NCI-H460 (cell line): Measurements from ENCODE around the gene CEP20. TPM values are rescaled to one million over a fixed set of nuclear protein-coding genes. Genes with fewer than 3 reads are reported as not detected.

Experiments
- DNase-seq: peaks from one replicate; pipeline ENCODE4 v3.0.0-alpha.2; 2016; ENCODE audit warnings: low read depth; ENCODE audit errors: extremely low read depth
- small RNA-seq, 2 experiments: library from RNA; depleted of rRNA; stranded (forward); fragments of <200 nt; gene quantifications; one replicate each; pipeline ENCODE3, GENCODE V24; 2014
- total RNA-seq: library from RNA; depleted of rRNA; stranded (reverse); fragments of >200 nt; shearing (Covaris generic); gene quantifications from 2 replicates; pipeline ENCODE4 v1.2.3, GENCODE V29; 2014; rRNA removed

CEP20 gene
- total RNA-seq, 1 experiment from 2014 or later, result 179 TPM

DNA sequence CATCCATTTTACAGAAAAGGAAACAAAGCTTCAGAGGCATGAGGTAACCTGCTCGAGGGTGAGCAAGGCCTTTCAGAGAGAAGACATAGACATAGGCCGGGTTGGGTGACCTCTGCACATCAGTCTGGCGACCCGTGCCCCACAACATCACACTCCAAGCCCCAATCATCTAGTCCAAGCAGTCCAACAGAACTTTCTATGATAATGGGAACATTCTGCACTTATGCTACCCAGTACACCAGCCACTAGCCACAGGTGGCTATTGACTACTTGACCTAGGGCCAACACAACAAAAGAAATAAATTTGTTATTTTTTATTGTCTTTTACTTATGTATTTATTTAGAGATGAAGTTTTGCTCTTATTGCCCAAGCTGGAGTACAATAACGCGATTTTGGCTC lies 52.3 kb downstream of the CEP20 start:
- no peak for DNase-seq

DNA sequence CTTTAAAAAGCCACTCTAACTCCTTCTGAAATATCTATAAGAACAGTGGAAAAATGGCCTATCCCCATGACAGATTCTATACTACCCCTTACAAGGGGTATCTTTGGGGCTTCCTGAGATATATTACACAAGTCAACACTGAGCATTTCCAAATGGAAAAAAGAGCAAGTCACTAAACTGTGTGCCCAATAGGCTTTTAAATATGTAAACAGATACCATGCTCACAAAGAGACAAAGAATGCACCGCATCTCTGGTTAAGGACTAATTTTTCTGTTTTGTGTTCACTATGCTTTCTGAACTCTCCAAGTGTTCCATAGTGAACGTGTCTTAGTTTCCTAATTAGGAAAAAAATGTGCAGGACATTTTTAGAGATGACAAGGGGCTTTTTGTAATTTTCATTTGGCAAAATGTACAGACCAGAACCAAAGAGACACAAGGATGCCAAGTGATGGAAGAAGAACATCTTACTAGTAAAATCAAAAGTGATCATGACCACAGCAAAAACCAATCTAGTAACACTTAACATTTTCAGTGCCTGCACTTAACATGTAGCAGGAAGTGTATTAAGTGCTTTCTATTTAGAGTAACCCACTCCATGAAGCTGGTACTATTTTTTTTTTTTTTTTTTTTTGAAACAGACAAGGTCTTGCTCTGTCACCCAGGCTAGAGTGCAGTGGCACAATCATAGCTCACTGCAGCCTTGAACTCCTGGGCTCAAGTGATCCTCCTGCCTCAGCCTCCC lies 53.1 kb downstream of the CEP20 start:
- DNase-seq, result no peak

DNA sequence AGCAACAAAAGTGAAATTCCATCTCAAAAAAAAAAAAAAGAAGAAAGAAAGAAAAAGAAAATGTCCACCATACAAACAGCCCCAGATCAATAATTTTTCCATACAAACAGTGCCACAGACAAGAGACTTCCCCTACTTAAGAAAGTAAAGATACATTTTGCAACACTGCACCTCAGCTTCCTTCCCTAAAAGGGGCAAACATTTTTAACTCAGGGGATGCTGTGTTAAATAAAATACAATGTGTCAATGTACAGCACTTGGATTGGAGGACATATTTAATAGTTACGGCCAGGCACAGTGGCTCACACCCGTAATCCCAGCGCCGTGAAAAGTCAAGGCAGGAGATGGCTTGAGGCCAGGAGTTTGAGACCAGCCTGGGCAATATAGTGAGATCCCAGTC lies 53.9 kb downstream of the CEP20 start:
- no peak for DNase-seq

DNA sequence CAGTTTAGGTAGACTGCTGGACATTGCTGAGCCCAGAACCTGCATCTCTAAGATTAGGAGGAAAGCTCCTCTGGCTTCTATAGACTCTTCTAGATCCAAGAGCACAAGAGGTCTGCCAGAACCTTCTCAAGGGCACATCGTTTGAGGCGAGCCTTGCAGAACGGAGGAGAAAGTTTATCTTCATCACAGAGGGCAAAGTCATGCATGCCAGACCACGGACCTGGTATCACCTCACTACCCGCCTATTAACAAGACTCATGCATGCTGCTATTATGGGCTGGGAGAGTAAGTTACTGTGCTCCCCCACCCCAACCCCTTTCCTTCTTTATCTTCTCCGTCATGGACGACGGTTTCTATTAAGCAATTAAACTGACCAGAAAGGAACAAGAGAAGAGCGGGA lies 54.9 kb downstream of the CEP20 start:
- no peak for DNase-seq

DNA sequence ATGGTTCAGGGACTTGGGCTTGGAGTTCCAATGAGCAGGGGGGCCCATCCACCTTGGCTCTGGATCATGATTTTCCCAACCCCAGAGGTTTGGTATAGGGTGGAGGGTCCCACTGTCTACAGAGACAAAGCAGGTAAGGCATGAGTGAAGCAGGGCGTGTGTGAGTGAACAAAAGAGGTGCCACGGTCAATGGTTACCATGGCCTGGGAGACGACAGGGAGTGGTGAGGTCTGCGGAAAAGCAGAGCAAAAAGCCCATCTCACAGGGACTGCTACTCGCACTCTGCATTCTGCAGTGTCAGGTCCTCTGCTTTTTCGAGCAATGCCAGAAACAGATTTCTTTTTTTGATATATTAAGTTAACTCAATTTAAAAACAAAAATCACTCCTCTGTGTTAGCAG lies 56.2 kb downstream of the CEP20 start:
- no peak for DNase-seq

DNA sequence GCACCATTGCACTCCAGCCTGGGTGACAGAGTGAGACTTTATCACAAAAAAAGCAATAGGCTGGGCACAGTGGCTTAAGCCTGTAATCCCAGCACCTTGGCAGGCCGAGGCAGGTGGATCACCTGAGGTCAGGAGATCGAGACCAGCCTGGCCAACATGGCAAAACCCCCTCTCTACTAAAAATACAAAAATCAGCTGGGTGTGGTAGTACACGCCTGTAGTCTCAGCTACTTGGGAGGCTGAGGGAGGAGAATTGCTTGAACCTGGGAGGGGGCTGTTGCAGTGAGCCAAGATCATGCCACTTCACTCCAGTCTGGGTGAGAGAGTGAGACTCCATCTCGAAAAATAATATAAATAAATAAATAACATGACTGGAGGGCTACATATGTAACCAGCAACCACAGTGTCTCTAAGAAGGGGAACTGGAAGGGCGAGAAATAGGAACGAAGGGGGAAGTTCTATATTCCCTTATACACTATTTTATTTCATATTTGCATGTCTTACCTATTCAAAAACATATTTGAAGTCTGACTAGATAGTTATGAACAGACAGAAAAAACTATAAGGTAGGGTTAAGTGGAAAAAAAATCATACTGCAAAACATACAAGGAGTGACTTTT lies 57.5 kb downstream of the CEP20 start:
- DNase-seq, result no peak

DNA sequence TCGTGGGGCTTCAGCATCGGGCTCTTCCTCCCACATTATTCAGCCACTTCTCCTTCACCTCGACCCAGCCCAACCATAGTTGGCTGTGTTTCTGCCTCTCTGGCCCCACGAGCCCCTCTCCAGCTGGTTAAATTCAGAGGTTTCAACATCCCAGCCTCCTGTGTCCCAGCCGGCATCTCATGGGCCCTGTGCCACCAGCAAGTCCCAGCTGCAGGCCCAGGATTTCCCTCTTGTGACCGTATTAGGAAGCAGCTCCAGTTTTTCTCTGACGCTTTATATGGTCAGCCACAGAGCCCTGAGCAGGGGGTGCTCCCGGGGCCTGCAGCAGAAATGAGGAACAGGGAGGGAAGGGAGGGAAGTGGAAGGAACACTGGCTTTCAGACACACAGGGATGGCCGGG lies 58.9 kb downstream of the CEP20 start:
- no peak for DNase-seq

DNA sequence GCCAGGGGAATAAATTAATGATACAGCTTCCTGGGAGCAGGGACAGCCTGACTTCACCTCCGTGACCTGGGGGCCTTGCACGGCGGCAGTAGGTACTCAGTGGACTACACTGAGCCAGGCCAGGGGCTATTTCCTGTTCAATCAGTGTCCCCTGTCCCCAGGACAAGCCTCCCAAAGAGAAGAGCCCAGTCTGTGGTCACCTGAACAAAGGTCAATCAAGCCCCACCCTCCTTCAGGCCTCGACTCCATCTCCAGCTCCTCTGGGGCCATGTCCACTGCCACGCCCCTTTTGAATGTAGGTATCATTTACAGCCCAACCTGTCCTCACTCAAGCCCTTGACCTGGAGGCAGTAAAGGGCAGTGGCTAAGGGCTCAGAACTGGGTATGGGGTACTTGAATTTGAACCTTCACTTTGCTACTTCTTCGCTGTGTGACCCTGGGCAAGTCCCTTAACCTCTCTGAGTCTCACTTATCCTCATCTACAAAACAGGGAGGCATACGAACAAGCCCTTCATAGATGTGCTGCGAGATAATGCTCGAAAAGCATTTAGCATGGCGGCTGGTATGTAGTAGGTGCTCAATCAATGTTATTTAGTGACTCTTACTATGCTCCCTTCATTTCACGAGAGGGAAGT lies 60.6 kb downstream of the CEP20 start:
- DNase-seq, result no peak

DNA sequence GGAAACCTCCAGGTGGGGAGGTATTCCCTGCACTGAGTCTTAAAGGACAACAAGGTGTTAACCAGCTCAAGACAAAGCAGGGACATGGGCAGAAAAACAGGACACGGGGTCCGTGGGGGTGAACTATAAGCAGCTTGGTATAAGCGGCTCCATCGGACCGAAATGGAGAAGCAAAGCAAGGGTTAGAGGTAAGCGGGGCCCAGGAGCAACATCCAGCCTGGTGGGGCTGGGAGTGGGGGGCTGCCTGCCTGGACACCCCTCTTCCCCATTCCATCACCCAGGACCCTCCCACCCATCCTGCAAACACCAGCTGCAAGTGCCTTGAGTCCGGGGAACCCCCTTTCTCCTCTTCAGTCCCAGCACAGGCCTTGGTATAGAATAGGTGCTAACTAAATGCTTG lies 61.1 kb downstream of the CEP20 start:
- no peak for DNase-seq

DNA sequence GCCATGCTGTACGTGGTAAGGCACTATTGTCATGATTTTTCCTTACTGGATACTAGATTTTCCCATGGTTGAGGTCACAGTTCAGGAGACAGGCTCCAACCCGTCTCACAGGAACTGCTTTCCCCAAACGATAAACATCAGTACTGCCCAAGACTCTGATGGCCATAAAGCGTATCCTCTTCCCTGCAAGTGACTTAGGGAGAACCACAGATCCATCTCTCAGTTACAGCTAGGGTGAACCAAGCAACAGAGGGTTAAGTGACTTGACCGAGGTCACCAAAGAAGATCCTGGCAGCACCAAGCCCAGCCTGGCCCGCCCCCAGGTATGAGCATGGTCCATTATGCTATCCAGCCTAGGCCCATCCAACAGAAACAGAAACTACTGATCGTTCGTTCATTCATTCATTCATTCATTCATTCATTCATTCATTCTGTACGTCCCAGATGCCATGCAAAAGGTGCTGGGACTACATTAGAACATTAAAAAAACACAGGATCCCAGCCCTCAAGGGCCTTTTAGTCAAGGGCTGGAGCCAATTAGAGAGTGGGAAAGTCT lies 62.6 kb downstream of the CEP20 start:
- no peak for DNase-seq

DNA sequence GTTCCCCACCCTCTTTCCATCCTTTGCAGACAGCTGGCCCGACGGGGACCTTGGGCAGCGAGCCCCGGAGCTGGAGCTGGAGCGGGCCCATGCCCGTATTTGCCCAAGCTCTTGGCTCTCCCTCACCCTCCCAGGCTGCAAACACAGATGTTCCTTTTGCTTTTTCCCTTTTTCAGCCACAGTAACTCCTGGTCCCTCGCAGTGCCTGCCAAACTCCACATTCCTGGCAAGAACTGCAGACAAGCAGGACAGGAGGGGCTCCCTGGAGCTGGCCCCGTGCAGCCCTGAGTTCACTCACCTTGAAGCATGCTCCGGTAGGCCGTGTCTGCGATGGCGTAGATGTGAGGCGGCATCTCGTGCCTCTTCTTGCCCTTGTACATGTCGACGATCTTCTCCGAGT lies 65.4 kb downstream of the CEP20 start:
- DNase-seq, result no peak

DNA sequence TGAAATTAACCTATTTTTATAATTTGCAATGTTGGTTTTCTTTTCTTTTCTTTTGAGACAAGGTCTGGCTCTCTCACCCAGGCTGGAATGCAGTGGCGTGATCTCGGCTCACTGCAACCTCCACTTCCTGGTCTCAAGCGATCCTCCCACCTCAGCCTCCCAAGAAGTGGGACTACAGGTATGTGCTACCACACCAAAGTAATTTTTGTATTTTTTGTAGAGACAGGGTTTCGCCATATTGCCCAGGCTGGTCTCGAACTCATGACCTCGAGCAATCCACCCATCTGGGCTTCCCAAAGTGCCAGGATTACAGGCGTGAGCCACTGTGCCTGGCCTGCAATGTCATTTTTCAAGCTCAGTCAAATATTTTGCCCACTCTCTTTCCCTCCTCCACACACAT lies 67.6 kb downstream of the CEP20 start:
- DNase-seq, result no peak

DNA sequence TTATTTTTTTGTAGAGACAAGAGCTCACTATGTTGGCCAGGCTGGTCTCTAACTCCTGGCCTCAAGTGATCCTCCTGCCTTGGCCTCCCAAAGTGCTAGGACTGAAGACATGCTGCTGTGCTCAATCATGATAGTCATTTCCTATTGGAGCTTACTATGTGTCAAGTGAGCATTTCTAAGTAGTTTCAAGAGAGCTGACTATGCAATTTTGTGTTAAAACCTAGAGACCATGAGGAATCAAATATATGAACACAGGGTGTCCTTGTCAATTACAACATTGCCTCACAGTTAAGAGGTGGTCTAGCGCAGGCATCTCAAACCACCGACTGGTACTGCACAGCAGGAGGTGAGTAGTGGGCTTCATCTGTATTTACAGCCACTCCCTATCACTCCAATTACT lies 69.4 kb downstream of the CEP20 start:
- no peak for DNase-seq

DNA sequence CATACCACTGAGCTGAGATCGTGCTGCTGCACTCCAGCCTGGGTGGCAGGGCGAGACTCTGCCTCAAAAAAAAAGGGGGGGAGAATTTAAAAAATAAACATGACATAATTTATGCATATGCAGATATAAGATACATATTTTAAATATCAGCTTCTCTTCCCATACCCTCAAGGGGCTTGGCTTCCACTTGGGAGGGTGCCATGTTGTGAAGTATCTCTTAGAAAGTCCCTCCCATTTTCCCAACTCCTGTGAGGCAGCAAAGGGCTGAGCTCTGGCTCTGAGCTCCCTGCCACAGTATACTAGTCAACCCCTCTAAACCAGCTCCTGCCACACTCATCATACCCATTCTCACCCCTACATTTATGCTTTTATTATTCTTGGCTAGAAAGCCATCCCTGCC lies 71.0 kb downstream of the CEP20 start:
- DNase-seq, result no peak

DNA sequence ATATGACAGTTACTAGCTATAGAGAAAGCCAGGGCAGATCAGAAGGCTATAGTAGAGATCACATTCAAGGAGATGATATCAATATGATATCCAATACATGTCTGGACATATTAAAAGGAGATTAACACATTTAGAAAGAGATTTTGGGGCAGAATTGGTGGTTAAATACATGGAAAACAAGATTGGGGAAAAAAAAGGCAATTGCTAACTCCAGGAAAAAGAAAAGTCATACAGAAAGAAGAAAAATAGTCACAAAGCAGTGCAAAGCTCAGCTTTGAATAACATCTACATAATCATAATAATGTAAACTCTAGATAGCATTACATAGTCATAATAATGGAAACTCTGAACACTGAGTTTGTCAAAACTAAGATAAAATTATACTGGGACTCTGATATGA lies 72.2 kb downstream of the CEP20 start:
- DNase-seq, result no peak

Small RNAs within 50 kb of the gene (small RNA-seq; reads per million reads assigned to genes)
- gene RNU6-213P, result 0 reads per million in 2 experiments

Other genes with a start within 250 kb of the CEP20 start
- 22.2 and 22.7 TPM in 2 replicates for gene MARF1, start 245.4 kb downstream of the CEP20 start, total RNA-seq
- 96.7 and 103 TPM in 2 replicates for gene NDE1, start 238.4 kb downstream of the CEP20 start, total RNA-seq
- gene MYH11, start 31.6 kb downstream of the CEP20 start, total RNA-seq, result 0.02 TPM in 1 of 2 replicates, not detected in the other
- 25.8 and 27.7 TPM in 2 replicates for gene ABCC1, start 61.0 kb upstream of the CEP20 start, total RNA-seq